HG03432 (cell line): ENCODE data around the gene CSNK1A1L.

Experiments
- ATAC-seq: cut with Tn5 transposase; IDR thresholded peaks from one replicate; pipeline ENCODE4 v1.9.1; 2021; ENCODE audit warnings: mild to moderate bottlenecking, moderate library complexity; ENCODE audit not compliant: unreplicated experiment

CSNK1A1L gene

DNA sequence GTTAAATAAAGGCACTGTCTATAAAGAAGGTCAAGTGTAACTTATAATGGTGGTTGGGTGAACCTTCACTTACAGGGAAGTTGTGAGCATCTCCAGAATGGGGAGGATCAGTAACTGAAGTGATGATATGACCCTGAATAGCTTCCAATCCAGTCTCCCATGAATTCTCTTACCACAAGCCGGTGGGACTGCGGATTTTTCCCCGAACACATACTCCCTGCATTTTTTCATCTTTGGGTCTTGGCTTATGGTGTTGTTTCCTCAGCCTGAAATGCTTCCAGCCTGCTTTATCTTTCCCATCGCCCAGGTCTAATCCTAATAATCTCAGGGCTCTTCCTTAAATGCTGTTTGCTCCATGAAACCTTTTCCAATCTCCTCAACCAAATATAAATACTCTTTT lies 2.0 kb upstream of the CSNK1A1L start:
- no peak for ATAC-seq

GRCh38 chr13:37106642-37107041 lies 1.2 kb upstream of the CSNK1A1L start:
- ATAC-seq = no peak

GRCh38 chr13:37102896-37103295 lies 2.6 kb downstream of the CSNK1A1L start:
- no peak for ATAC-seq

- ATAC-seq = no peak
These were observed 4.3 kb downstream of the CSNK1A1L start for GRCh38 chr13:37101201-37101600.

DNA sequence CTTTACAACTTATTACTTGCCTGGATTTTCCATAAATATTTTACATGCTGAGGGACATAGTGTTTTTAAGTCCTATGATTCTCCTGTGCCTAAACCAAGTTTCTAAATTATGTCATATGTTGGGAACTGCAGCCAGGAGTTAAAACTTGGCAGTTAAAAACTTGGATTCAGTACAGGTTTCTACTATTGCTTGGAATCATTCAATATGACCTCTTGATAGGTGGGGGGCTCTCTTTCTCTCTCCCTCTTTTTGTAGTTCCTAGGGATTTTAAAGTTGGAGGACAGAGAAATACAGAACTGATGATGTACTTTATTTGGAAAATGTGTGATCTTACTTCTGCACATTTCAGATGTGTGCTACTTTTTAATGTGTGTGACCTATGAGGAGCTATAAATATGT lies 4.7 kb downstream of the CSNK1A1L start:
- ATAC-seq = no peak

GRCh38 chr13:37097076-37097475 lies 8.4 kb downstream of the CSNK1A1L start:
- no peak for ATAC-seq

GRCh38 chr13:37094840-37095239 lies 10.6 kb downstream of the CSNK1A1L start:
- no peak for ATAC-seq

DNA sequence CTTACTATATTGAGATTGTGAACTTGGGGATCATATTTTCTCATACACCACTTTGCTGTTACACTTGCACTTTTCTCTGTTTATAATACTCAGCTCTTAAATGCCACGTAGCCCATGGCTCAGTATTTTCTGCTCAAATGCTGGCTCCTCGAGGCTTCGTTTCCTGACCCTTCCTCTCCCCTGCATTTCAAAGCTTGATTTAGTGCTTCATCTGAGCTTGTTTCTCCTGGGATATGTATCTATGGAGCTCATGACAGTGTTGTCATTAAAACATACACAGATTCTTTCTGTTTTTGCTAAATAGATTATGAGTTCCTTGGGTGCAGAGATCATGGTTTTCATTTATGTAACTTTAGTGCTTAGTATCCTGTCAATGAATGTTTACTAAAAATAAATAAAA lies 11.4 kb downstream of the CSNK1A1L start:
- ATAC-seq = no peak

DNA sequence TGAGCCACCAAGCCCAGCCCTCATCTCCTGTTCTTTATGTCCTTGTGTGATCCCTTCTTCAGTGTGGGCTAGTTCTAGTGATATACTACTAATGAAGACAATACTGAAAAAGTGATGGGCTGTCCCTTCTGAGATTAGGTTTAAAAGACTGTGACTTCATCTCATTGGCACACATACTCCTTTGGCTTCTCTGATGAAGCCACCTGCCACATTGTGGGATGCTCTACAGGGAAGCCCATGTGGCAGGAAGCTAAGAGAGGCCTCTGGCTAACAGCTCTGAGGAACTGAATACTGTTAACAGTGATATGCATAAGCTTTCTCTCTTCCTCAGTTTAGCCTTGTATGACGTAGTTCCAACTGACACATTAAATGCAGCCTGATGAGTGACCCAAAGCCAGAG lies 13.6 kb downstream of the CSNK1A1L start:
- ATAC-seq = no peak

GRCh38 chr13:37090912-37091311 lies 14.6 kb downstream of the CSNK1A1L start:
- ATAC-seq = no peak

DNA sequence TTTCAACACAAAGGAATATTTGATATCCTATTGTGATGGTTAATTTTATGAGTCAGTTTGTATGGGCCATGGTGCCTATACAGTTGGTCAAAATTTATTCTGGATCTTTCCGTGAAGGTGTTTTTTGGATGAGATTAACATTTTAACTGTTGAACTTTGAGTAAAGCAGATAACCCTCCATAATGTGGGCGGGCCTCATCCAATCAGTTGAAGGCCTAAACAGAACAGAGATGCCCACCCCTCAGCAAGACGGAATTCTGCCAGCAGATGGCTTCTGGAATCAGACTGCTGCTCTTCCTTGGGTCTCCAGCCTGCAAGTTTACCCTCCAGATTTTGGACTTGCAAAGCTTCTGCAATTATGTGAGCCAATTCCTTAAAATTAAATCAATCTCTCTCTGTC lies 16.0 kb downstream of the CSNK1A1L start:
- ATAC-seq = no peak

DNA sequence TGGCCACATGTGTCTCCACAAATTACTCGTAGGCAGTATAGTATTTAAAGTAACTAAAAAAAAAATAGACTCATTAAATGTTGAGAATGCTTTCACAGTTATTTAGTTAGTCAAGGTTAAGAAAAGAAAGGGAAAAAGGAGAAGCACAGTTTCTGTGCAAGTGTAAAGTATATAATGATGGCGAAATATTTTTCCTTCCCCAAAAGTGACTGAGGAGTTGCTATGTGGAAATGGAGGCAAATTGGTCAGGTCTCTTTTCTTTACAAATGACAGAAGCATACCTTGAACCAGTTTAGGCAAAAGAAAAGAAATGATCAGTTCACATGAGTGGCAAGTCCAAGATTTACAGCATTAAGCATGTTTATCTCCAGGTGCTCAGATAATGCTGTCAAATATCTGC lies 18.0 kb downstream of the CSNK1A1L start:
- no peak for ATAC-seq

- no peak for ATAC-seq
These were observed 19.9 kb downstream of the CSNK1A1L start for GRCh38 chr13:37085606-37086005.

- ATAC-seq = no peak
These were observed 28.6 kb downstream of the CSNK1A1L start for GRCh38 chr13:37076818-37077217.

GRCh38 chr13:37075164-37075563 lies 30.3 kb downstream of the CSNK1A1L start:
- ATAC-seq = no peak

GRCh38 chr13:37074703-37075102 lies 30.8 kb downstream of the CSNK1A1L start:
- peak; percentile 55 for ATAC-seq

GRCh38 chr13:37072024-37072423 lies 33.4 kb downstream of the CSNK1A1L start:
- no peak for ATAC-seq

DNA sequence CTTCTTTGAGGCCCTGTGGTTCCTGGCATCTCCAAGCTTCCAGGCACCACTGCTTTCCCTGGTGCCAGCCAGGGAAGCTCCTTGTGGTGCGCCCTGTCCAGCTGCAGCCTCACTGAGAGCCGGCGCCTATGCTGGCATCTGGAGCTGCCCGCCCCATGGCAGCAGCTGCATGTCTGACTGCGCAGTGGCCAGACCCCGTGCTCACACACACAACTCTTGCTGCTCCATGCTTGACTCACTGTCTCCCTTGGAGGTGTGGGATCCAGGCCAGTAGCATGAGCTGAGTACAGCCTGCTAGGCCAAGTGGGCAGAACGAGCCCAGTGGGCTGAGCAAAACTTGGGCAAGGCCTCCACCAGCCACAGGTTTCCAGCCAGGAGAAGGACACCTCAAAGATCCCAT lies 34.5 kb downstream of the CSNK1A1L start:
- ATAC-seq = no peak

DNA sequence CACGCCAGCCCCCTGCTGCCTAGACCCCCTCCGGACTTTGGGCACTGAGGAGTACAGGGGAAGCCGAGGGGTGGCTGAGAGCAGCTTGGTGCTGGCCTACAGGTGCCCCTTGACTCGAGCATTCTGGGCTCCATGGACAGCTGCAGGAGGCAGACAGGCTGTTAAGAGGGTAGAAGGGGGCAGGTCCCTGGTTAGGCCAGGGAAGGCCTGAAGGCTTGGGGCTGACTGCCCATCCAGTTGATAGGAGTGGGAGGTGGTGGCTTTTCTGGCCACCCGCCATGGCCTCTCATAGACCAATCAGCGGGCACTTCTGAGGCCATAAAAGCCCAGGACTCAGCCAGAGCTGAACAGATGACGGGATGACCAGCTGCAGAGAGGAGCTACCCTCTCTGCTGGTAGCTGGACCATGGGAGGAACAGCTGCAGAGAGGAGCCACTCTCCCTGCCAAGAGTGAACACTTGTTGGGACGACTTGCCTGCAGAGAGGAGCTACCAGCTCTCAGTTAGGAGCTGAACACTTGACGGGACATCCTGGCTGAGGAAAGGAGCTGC lies 35.2 kb downstream of the CSNK1A1L start:
- ATAC-seq = no peak

DNA sequence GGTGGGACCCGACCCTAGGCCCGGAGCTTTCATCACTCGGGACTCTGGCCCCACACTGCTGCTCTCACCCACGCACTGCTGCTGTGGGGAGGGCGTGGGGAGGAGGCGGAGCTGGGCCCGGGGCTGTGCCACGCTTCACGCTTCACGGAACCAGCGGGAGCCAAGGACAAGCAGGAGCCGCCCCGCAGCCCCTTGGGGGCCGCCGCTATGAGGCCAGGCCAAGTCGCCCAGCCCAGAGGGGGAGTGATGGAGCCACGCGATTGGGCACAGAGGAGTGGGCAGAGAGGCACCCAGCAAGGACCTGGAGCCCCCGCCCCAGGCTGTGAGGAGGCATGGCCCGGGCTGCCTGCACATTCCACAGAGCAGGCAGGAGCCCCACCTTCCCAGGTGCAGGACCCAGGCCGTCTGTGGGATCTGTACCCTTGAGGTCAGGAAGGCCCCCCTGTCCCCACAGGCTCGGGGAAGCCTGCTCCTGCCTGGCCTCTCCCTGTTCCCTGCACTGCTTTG lies 35.8 kb downstream of the CSNK1A1L start:
- ATAC-seq = no peak

- ATAC-seq = no peak
These were observed 36.5 kb downstream of the CSNK1A1L start for GRCh38 chr13:37068962-37069361.

DNA sequence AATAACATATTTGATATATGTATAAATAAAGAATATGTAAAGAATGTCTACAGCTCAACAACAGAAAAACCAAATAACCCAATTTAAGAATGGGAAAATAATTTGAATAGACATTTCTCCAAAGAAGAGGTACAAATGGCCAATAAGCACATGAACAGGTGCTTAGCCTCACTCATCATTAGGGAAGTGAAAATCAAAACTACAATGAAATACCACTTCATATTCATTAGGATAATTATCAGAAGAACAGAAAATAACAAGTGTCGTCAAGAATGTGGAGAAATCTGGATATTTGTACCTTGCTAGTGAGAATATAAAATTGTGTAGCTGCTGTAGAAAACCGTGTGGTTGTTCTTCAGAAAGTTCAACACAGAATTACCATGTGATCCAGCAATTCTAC lies 37.6 kb downstream of the CSNK1A1L start:
- peak; percentile 57 for ATAC-seq

DNA sequence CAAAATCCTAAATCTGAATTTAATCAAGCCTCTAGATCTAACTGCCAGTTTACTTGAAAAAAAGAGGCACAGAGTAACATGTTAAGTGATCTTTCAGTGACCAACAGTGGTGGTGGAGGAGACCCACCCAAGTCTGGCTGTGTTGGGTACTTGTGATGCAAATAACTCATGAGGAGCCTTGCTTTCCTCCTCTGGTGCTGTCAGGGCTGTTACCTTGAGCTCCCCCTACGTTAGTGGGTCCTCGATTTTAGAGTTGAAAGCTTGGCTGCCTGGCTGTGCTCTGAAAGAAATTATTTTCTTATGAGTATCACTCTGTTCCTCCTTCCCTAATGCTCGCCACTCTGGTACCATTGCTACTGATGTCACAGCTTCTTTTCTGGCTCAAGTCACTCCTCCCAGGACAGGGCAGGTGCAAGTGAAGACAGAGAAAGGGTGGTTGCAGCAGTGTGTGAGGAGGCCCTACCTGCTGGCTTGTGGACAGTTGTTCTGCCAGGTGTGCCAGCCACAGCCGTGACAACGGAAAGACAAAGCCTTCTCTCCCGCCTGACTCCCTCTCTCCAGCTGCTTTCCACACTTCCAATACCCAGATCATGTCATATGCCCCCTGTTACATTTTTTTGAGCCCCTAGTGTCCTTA lies 39.5 kb downstream of the CSNK1A1L start:
- ATAC-seq = no peak
